Osteoblast (primary cell): Measurements from ENCODE around the gene MTG2. TPM values are rescaled to one million over a fixed set of nuclear protein-coding genes. Genes with fewer than 3 reads are reported as not detected.
A peak's percentile ranks its signal among the peaks of the same experiment; 100 is the strongest.

Source experiments
- DNase-seq: peaks from one replicate; pipeline ENCODE4 v3.0.0; 2011; ENCODE audit warnings: low spot score, mixed read lengths; ENCODE audit not compliant: insufficient read length; ENCODE audit errors: missing footprints
- H2AFZ ChIP-seq: 2 replicates; pipeline ENCODE4 v1.6.0; 2011; ENCODE audit warnings: mild to moderate bottlenecking, low read length
- H3K27ac ChIP-seq: 2 replicates; pipeline ENCODE4 v1.5.1; 2011; ENCODE audit warnings: mild to moderate bottlenecking, low read depth, low read length, moderate library complexity
- H3K27me3 ChIP-seq: 2 replicates; pipeline ENCODE4 v1.6.0; 2012; ENCODE audit warnings: mild to moderate bottlenecking, control low read depth, inconsistent platforms, low read length, moderate library complexity; ENCODE audit not compliant: insufficient read depth
- H3K36me3 ChIP-seq: 2 replicates; pipeline ENCODE4 v1.5.1; 2011; ENCODE audit warnings: mild to moderate bottlenecking, low read length, control low read depth, moderate library complexity; ENCODE audit not compliant: insufficient read depth
- H3K4me1 ChIP-seq: 2 replicates; pipeline ENCODE4 v1.5.1; 2011; ENCODE audit warnings: mild to moderate bottlenecking, low read length, control low read depth, moderate library complexity; ENCODE audit not compliant: insufficient read depth
- H3K4me2 ChIP-seq: 2 replicates; pipeline ENCODE4 v1.6.0; 2011; ENCODE audit warnings: mild to moderate bottlenecking, low read length; ENCODE audit not compliant: insufficient read depth
- H3K4me3 ChIP-seq: fragments of 200-600 bp; sonication (generic); 3 replicates; pipeline ENCODE4 v1.5.1; 2012; ENCODE audit warnings: mild to moderate bottlenecking, low read length, inconsistent platforms; ENCODE audit not compliant: insufficient read depth
- H3K79me2 ChIP-seq: 2 replicates; pipeline ENCODE4 v1.6.0; 2012; ENCODE audit warnings: mild to moderate bottlenecking, low read length, control low read depth, inconsistent platforms; ENCODE audit not compliant: insufficient read depth
- H3K9me3 ChIP-seq: 2 replicates; pipeline ENCODE4 v1.5.1; 2011; ENCODE audit warnings: low read depth, low read length, control low read depth
- H4K20me1 ChIP-seq: 2 replicates; pipeline ENCODE4 v1.6.0; 2012; ENCODE audit warnings: mild to moderate bottlenecking, low read length, control low read depth; ENCODE audit not compliant: insufficient read depth
- CTCF ChIP-seq: IDR thresholded peaks from 2 replicates; pipeline ENCODE4 v1.5.1; 2011; ENCODE audit warnings: mild to moderate bottlenecking, low read depth, low read length, moderate library complexity; ENCODE audit errors: extremely low read depth
- total RNA-seq: library from RNA; depleted of rRNA; stranded (reverse); fragments of >200 nt; gene quantifications from 2 replicates; pipeline ENCODE4 v1.2.3, GENCODE V29; 2012

Gene MTG2
- total RNA-seq, 1 donor = 22.1 TPM

GRCh38 chr20:62134735-62135231 is 48.0 kb upstream of the MTG2 start:
- Histone ChIP-seq H3K36me3 (peaks cover 88% of the 10 kb centered on the region), H3K79me2 (peaks cover 41% of the 10 kb centered on the region), H3K9me3 (no peaks in the 10 kb centered on the region)

GRCh38 chr20:62135573-62136266 is 47.1 kb upstream of the MTG2 start:
- Histone ChIP-seq H3K4me1 (peaks cover 14% of the 10 kb centered on the region), H3K27ac (no peak overlapping the region), H2AFZ (no peak overlapping the region), H4K20me1 (peaks cover 70% of the 10 kb centered on the region), H3K4me3 (no peak overlapping the region), H3K4me2 (no peak overlapping the region), H3K79me2 (peaks cover 50% of the 10 kb centered on the region), H3K36me3 (peaks cover 89% of the 10 kb centered on the region), H3K9me3 (no peaks in the 10 kb centered on the region), H3K27me3 (no peaks in the 10 kb centered on the region)
- no peak for DNase-seq
- TF ChIP-seq CTCF = no peak

More at GRCh38 chr20:62134735-62135231, 48.0 kb upstream of the MTG2 start:
- Histone ChIP-seq H3K4me1 (peaks cover 11% of the 10 kb centered on the region), H4K20me1 (peaks cover 65% of the 10 kb centered on the region), H2AFZ (no peak overlapping the region), H3K4me2 (no peak overlapping the region), H3K27me3 (no peaks in the 10 kb centered on the region), H3K4me3 (no peak overlapping the region), H3K27ac (no peak overlapping the region)
- TF ChIP-seq CTCF = no peak
- peak; percentile 73 for DNase-seq

- Histone ChIP-seq H3K4me3 (no peak overlapping the region), H3K36me3 (peaks cover 84% of the 10 kb centered on the region), H3K4me1 (peaks cover 21% of the 10 kb centered on the region), H3K27ac (no peak overlapping the region), H3K9me3 (no peaks in the 10 kb centered on the region), H2AFZ (no peak overlapping the region), H3K4me2 (no peak overlapping the region), H4K20me1 (peaks cover 73% of the 10 kb centered on the region), H3K79me2 (peaks cover 51% of the 10 kb centered on the region), H3K27me3 (no peaks in the 10 kb centered on the region)
- peak; percentile 90 for TF ChIP-seq CTCF
- DNase-seq = peak; percentile 95
Observed at GRCh38 chr20:62136283-62137091, 46.3 kb upstream of the MTG2 start.

- H3K79me2 ChIP-seq = peaks cover 56% of the 10 kb centered on the region
- no peak for TF ChIP-seq CTCF
Observed at GRCh38 chr20:62137092-62137384, 45.8 kb upstream of the MTG2 start.

More at GRCh38 chr20:62137092-62137384, 45.8 kb upstream of the MTG2 start:
- no peaks in the 10 kb centered on the region for H3K27me3 ChIP-seq
- H3K4me3 ChIP-seq = no peak overlapping the region
- H3K27ac ChIP-seq = no peak overlapping the region
- H3K9me3 ChIP-seq = no peaks in the 10 kb centered on the region
- H2AFZ ChIP-seq = no peak overlapping the region
- DNase-seq = no peak
- H3K4me2 ChIP-seq = no peak overlapping the region
- peaks cover 79% of the 10 kb centered on the region for H3K36me3 ChIP-seq
- H3K4me1 ChIP-seq = peaks cover 27% of the 10 kb centered on the region
- peaks cover 74% of the 10 kb centered on the region for H4K20me1 ChIP-seq
